T-helper 1 cell (primary cell): Measurements from ENCODE around the gene DCAF4.
A peak's percentile ranks its signal among the peaks of the same experiment; 100 is the strongest.

ENCODE experiments used
- DNase-seq, 5 donors: peaks; one replicate each; pipeline ENCODE4 v3.0.0-alpha.2; 2012 to 2020

Gene DCAF4

DNA sequence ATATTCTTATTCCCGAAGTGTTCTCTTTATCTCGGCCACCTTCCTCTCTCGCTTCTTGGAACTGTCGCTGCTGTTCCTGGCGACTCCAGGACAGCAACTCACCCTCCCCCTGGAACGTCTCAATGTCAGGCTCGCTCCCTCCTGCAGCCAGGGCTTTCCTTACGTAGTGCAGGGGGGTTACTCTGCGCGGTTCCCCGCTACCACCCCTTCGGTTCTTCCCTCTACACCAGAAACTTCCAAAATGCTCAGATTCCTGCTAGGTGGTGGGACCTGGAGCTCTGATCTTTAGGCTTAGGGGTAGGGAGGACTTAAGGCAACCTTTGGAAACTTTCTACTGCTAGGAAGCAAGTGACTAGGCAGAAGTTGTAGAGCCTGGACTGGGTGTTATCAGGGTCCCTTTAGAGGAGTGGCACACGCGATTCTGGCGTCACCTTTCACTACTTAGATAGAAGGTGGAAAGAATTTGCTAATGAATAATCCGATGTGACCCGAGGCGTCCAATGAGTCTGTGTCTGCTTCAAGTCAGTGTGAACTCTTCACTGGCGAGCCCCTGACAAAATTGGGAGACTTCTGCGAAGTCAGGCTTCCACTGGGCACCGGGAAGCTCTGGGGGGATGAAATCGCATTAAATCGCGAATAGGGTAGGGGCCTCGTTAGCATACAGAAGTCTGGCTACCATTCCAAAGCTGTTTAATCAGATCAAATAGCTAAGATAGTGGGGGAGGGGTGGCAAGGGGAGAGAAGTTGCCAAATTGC is 31.5 kb upstream of the DCAF4 start:
- DNase-seq = no peak

DNA sequence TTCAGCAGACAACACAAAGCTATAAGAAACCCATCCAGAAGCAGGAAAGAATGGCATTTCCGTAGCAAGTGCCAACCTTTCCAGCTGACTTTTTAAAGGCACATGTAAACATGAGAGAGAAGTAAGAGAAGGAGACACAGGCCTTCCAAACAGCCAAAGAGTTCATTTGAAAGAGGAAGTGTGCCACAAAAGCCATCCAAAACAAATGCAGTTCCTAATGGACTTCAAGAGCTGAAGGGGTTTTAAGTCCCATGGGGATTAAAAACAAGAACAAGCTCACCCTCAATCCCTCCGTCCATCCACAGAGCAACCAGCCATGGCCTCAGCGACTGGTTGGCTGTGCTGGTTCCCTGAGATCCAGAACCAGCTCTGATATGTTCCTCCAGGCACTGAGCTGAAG is 27.8 kb upstream of the DCAF4 start:
- no peak for DNase-seq

DNA sequence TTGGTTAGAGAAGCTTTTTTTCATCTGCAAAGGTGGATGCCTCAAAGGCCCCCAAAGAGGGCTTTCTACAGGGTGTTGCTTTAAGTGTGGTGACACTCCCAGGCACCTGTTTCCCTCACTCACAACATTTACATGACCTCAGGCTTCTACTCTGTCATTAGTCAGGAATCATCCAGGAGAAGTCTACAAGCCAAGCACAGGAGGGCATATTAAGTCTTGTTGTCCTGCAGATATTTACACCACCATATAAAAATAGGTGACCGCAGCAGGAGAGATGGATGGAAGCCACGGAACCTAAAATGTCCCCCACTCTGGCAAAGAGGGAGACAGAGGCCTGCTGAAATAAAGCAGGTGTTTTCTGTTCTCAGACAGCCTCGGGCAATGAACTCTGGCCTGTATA is 24.9 kb upstream of the DCAF4 start:
- no peak for DNase-seq

DNA sequence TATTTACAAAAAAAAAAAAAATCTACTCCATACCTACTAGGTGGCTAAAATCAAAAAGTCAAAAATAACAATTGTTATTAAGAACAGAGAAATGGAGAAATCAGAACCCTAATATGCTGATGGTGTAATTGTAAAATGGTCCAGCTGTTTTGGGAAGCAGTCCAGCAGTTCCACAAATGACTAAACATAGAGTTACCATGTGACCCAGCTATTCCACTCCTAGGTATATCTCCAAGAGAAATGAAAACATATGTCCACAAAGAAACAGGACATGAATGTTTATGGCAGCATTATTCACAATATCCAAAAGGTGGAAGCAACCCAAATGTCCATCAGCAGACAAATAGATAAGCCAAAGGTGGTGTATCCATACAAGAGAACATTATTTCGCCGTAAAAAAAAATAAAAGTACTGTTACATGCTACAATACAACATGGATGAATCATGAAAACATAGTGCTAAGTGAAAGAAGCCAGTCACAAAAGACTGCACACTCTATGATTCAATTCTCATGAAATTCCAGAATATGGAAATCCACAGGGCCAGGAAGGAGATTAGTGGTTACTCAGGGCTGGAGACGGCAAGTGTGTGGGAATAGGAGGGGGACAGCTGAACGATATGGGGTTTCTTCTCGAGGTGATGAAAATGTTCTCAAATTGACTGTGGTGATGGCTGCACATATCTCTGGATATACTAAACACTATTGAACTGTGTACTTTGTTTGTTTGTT is 23.3 kb upstream of the DCAF4 start:
- no peak for DNase-seq

DNA sequence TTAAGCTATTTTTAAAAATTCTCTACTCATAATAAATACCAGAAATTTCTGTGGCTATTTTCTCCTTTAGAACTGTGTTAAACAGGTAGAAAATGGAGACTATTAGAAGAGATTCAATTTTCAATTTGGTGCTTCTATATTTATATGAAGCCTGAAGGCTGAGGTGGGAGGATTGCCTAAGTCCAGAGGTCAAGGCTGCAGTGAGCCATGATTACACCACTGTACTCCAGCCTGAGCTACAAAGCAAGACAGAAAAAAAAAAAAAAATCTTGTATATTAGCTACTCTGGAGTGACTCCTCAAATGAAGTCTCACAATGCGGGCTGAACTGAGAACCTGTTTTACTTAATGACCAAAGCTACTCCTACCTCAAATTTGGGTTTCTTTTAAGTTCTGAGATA is 22.5 kb upstream of the DCAF4 start:
- no peak for DNase-seq

DNA sequence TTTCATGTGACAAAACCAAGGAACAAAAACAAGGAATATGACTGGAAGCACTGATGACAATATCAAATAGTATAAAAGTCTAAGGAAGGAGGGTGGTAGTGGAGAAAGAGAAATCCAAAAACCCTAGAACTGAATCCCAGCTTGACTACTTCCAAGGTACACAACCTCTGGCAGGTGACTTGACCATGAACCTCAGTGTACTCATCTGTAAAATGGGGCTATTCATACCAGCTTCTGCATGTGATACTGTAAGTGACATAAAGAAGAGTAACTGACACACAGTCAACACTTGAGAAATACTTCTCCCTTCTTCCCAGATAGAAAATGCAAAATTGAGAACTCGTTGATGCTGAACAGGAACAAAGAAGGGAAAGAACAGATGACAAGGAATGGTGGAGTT is 22.0 kb upstream of the DCAF4 start:
- no peak for DNase-seq

DNA sequence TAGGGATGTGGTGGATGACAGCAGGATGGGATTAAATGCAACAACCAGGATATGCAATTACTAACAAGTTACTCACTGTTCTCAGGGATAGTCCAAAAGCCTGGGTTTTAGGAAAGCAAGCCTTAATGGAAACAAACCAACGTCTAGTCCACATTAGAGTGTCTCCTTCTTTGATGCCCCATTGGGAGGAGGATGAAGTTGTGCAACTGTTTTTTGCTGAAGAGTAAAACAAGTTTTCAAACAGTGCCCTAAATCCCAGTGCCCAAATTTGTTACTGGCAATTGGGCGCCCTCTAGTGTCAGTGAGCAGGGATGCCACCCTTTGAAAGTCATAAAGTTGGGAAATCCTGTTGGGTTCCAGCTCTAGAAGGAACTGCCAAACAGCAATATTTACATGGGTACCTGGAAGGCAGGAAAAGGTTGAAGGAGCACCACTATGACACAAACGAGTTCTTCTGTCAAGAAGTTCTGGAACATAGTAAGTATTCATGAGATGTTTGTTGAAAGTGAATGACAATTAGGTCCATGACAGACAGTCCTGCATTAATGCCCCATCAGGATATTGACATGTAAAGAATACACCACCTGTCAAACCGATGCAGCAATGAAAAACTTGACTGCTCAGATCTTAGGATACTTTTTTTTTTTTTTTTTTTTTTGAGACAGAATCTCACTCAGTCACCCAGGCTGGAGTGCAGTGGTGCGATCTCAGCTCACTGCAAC is 21.3 kb upstream of the DCAF4 start:
- peak; percentile 17 to 66 (median 44) for DNase-seq

DNA sequence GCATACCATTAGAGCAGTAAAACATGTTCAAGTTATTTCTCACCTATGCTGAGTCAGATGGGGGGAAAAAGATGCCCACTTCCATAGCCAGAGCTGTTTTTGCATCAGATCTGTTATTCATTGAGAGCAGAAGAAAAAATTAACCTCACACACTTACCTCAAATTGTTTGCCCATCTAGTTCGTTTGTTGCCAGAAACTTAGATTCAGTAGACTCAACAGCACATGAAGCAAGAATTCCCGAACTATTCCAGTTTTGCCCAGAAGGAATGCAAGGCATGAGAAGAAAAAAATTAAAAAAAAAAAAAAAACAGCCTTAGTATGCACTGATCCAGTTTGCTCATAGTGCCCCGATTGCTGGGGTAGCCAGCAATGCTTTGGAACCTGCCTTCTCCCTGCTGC is 19.9 kb upstream of the DCAF4 start:
- DNase-seq = no peak

DNA sequence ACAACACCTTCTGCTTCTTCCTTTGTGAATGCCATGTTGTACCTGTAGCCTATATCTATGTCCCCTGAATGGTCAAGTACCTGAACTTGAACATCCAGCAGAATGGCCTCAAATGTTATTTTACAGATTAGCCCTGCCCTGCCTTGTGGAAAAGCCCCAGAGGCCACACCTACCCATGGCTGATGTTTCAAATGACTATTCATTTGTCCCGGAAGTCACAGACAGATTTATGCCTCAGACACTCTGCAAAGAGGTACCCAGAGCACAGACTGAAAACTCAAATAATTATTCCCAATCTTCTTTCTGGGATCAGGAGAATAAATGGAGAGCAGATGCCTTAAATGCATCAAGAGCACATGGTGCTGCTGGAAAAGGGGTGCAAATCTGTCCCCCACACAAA is 19.4 kb upstream of the DCAF4 start:
- no peak for DNase-seq

DNA sequence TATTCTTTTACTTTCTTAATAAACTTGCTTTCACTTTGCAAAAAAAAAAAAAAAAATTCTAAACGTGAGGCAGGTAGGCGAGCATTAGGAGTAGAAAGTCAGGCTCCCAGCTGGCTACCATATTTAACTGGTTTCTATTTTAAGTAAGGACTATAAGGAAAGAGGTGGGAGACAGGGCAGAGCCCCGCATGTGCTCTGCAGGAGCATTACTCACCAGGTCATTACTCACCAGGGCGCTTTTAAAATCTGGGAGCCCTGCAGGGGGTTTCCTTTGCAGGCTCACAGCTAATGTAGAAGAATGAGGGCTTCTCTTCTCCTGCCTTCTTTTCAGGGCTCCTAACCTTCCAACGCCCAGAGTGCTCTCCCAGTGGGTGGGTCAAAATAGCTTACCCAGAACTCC is 18.4 kb upstream of the DCAF4 start:
- no peak for DNase-seq

DNA sequence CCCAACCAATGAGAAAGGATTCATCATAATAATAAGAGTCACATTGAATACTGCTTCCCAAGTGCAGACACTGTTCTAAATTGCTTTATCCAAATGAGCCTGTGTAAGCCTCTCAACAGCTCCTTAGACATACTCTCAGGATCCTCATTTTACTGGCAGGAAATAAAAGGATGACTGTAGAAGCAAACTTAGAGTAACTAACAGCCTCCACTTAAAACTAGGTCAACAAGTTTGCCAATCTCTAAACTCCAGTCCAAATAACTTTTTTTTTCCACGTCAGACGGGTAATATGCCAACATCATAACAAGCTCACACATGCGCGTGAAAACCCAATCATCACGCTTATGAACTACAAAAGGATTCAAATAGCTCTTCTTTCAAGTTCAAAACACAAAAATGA is 17.1 kb upstream of the DCAF4 start:
- DNase-seq = no peak

DNA sequence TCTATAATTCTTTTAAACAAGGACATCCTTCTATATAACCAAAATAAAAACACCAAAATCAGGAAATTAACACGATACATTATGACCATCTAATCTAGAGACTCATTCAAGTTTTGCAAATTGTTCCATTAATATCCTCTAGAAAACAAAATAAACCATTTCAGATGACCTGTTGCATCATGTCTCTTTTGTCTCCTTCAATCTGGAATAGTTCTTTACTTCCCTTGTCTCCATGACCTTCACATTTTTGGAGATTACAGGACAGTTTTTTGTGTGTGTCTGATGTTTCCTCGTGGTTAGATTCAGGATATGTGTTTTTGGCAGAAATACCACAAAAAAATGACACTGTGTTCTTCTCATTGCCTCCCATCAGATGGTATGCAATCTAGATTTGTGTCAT is 12.5 kb upstream of the DCAF4 start:
- no peak for DNase-seq

DNA sequence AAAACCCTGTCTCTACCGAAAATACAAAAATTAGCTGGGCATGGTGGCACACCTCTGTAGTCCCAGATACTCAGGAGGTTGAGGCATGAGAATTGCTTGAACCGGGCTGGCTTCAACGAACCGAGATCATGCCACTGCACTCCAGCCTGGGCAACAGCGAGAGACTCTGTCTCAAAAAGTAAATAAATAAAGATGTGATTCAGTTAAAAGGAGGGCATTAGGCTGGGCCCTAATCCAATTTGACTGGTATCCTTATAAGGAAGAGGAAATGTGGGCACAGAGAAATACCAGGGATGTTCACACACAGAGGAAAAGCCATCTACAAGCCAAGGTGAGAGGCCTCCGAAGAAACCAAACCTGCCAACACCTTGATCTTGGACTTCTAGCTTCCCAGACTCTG is 10.1 kb upstream of the DCAF4 start:
- no peak for DNase-seq

DNA sequence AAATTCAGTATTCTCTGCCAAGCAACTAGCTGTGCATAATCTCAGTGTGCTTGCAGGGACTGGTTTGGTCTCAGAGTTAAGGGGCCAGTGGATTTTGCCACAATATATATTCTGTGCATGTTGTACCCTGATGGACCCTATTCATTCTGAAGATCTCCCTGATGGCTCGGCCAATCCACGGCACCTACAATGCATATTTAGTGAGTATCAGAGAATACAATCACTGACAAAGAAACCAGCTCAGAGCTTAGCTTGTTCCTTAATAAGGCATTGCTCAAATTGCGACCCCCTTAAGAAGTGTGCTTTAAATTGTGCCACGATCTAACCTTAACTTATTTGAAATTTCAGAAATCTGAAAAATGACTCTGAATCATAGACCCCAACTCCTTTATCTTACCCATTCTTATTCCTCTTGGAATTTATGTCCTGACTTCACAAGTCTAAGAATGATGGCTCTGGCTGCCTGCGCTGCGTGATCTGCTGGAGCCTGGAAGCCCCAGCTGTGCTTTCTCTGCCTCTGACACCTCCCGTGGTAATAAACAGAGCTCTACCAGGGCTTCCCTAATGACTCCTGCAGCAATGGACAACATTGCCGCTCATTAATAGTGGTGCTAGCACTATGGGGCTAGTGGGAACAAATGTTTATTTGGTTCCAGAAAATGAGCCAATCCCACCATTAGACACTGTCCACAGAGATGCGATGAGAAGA is 9.0 kb upstream of the DCAF4 start:
- DNase-seq = no peak

DNA sequence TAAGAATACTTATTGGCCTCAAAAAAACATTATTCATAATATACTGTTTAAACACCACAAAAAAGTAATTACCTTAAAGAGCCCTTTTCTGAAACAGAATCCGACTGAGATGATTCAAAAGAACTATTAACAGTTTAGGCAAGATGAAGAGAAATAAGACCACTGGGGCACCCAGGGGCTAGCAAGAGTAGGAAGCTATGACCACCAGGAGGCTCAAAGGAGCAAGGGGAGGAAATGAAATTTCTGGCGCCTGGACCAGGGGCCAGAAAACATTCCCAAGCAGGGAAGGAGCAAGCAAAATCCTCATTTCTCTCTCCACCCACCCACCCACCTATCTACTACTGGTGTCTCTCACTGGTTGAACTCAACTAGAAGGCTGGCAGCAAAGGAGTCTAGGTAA is 6.3 kb upstream of the DCAF4 start:
- DNase-seq = no peak

DNA sequence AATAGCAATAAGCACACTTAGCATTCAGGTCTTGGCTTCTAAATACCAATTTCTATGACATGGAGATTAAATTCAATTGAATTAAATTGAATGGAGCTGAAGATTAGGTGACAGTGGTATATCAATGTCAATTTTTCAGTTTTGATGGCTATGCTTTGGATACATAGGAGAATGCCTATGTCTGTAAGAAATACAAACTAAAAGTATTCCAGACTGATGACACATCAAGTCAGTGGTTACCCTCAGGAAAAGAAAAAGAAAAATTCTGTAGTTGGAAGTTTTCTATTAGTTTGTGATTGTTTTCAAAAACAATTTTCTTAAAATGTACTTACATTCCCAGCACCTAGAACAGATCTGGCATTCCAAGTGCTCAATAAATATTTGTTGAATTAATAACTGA is 4.9 kb upstream of the DCAF4 start:
- no peak for DNase-seq

DNA sequence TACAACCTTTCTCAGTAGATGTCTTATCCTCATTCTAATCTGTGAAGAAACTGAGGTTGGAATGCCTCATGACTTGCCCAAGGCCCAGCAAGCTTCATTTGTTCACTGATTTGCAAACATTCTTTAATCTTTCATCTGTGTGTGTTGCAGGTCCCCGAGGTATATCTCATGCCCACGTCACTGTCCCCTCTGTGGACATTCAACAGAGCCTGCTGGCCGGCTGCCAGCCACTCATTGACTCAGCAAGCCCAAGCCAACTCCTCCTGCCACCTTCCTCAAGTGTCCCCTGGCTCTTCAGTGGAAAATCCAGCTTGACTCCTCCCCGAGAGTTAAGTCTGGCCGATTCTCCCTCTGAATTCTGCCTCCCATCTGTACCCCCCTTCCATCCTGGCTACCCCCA is 1.9 kb upstream of the DCAF4 start:
- no peak for DNase-seq

DNA sequence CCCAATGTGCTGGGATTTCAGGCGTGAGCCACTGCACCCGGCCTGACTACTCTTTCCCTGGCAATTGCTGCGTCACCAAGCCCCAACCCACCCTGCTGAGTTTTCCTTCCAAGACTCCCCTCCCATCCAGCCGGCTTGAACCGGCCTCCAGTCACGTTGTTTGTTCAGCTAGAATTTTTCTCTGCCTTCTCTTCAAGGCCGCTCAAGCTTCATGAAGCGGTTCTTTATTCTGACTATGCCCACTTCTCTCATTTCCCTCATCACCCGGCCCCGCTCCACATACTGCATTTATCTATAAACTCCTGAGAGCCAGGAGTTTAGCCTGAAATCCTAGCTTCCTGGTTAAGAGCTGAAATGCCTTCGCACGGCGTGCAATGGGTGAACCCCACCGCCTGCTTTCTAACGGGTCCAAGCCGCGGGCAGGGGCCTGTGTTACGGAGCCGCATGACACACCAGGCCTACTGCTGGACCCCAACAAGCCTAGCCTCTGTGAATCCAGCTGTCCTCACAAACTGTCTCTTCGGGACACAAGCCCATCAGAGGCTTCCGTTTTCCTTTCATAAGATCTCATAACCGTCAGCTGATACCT is 999 bp upstream of the DCAF4 start:
- no peak for DNase-seq

DNA sequence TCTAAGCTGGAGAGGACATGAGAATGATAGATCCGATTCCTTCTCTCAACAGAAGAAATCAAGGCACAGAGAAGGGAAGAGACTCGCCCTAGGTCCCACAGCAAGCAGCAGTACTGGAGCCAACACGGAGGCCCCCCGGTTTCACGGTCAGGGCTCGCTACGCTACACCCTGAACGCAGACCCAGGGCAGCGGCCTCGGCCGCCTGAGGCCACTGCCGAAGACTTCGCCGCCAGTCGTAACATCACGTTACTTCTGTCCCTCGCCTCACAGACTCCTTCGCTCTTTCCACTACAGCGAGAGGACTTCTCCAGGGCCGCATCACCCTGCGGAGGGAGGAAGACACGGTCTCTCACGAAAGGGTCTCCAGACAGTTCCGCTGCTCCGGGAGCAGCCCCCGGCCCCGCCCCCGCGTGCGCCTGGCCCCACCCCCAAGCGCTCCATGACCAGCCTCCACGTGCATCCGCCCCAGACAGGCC is 411 bp upstream of the DCAF4 start:
- DNase-seq = no peak

DNA sequence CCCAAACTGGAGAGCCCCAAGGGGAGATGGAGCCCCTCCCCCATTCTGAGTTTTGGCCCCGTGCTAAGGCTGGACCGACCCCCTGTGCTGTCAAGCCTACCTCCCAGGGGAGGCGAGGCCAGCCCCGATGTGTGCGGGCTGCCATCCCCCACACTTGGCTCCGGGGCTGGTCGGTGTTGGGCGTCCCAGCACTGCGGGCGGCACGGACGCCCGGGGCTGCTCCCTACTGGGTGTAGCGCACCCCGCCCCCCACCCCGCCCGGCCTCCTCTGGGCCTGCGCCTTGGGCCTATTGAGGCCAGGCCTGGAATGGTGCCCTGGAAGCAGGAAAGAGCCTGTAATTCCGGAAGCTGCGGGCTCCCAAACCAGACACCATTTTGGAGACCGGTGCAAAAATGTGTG is 2.6 kb downstream of the DCAF4 start:
- DNase-seq = no peak

DNA sequence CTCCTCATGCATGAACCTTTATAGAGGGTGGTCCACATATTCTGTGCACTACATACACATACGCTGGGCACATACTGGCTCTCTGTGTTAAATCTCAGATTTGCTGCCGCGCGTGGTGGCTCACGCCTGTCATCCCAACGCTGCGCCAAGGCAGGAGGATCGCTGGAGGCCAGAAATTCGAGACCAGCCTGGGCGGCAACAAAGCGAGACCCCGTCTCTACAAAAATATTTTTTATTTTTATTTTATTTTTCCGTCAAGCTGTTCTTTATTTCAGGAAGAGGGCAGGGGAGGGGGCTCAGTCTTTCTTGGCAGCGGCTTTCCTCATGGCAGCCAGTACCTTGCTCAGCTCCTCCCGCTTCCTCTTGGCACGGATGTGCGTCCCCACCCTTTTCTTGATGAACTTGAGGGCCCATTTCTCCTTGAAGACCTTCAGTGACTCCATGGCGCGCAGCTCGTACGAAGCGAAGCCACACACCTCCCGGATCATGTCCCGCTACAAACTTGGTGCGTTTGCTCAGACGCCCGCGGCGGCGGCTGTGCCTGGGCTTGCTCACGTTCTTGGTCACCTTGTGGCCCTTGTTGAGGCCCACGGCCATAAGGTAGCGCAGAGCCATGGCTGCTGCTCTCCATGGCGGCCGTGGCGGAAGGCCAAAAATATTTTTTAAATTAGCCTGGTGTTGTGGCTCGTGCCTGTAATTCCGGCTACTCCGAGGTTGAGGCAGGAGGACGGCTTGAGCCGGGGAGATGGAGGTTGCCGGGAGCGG is 3.2 kb downstream of the DCAF4 start:
- no peak for DNase-seq

DNA sequence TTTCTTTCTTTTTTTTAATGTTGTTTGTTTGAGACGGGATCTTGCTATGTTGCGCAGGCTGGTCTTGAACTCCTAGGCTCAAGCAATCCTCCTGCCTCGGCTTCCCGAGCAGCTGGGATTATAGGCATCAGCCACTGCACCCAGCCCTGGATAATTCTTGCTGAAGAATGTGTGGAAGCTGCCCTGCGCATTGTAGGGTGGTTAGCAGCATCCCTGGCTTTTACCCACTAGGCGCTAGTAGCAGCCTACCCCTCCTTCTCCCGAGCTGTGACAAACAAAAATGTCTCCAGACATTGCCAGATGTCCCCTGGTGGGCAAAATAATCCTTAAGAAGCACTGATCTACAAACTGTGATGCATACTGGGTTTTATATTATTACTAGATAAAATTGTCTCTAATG is 6.6 kb downstream of the DCAF4 start:
- DNase-seq = no peak
